Smooth muscle cell of trachea (primary cell): Measurements from ENCODE around the gene ARIH1. TPM values are rescaled to one million over a fixed set of nuclear protein-coding genes. Genes with fewer than 3 reads are reported as not detected.

Experiments
- total RNA-seq: library from RNA; depleted of rRNA; stranded (reverse); fragments of >200 nt; gene quantifications from 2 replicates; pipeline ENCODE4 v1.2.1, GENCODE V29; 2014

The ARIH1 gene, protein sequence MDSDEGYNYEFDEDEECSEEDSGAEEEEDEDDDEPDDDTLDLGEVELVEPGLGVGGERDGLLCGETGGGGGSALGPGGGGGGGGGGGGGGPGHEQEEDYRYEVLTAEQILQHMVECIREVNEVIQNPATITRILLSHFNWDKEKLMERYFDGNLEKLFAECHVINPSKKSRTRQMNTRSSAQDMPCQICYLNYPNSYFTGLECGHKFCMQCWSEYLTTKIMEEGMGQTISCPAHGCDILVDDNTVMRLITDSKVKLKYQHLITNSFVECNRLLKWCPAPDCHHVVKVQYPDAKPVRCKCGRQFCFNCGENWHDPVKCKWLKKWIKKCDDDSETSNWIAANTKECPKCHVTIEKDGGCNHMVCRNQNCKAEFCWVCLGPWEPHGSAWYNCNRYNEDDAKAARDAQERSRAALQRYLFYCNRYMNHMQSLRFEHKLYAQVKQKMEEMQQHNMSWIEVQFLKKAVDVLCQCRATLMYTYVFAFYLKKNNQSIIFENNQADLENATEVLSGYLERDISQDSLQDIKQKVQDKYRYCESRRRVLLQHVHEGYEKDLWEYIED
- total RNA-seq = 36.4 and 41.2 TPM in 2 replicates

DNA sequence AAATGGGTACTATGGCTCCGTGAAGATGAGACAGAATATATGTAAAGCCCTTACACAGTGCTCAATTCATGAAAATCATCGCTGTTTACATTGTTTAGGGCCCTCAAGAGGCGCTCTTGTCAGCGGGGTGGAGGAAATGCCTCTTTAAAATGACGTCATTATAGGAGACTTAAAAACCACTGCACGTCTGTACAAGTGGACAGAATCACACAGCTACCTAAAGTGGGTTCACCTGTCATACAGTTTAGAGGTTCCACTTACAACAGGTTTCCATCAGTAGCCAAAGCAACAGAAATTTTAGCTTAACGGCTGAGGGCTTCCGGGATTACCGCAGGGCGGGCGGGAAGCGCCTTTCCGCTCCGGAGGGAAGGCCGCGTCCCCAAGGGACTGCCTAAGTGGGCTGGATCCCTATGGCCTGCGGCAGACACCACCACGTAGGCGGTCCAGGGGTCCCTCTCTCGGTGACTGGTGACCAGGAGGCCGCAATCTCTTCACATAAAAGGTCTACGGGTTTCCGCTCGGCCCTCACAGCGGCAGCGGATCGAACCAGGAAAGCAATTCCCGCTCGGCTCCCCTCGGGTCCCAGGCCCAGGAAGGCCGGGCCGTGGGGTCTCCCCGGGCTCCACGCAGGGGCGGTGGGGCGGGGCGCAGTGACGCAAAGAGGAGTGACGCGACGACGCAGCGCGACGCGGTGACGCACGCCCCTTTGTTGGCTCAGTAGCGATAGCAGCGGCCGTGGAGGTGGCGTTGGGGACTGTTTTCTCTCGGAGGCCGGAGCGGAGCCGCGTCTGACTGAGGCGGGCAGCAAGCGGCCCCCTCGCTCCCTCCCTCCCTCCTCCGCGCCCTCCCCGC lies at the start of gene ARIH1:
TSS of gene ARIH1 (plus strand) at position 717 of the 852 bp plus-strand sequence. CDS start 310 bp downstream, outside the sequence.

Other genes starting within 250 kb of the ARIH1 start
- gene PKM, start 243.1 kb upstream of the ARIH1 start, total RNA-seq = 2,305 and 2,540 TPM in 2 replicates
- 23.3 and 24.3 TPM in 2 replicates for gene PARP6, start 201.8 kb upstream of the ARIH1 start, total RNA-seq
- gene CELF6, start 154.2 kb upstream of the ARIH1 start, total RNA-seq = 0.15 and 0.17 TPM in 2 replicates
- gene HEXA, start 98.3 kb upstream of the ARIH1 start, total RNA-seq = 65.7 and 98.2 TPM in 2 replicates
- not detected in 2 replicates for gene TMEM202, start 76.0 kb upstream of the ARIH1 start, total RNA-seq
- gene GOLGA6B, start 180.4 kb downstream of the ARIH1 start, total RNA-seq = not detected in 2 replicates
- gene HIGD2B, start 211.9 kb downstream of the ARIH1 start, total RNA-seq = 0.15 TPM in 1 of 2 replicates, not detected in the other
- 30.4 and 82.8 TPM in 2 replicates for gene BBS4, start 211.9 kb downstream of the ARIH1 start, total RNA-seq